HEK293T (cell line): Measurements from ENCODE around the gene USF3.

ENCODE experiments used
- ARNT ChIP-seq: fragments of 450-650 bp; IDR thresholded peaks from 2 replicates; pipeline ENCODE4 v1.6.1; 2017; ENCODE audit warnings: mild to moderate bottlenecking
- BHLHE40 ChIP-seq: fragments of 450-650 bp; IDR thresholded peaks from 2 replicates; pipeline ENCODE4 v1.6.1; 2016; ENCODE audit warnings: mild to moderate bottlenecking, moderate library complexity, borderline replicate concordance
- CTBP1 ChIP-seq: fragments of 450-650 bp; IDR thresholded peaks from 2 replicates; pipeline ENCODE4 v1.6.1; 2016; ENCODE audit warnings: borderline replicate concordance
- FOXA1 ChIP-seq: fragments of 450-650 bp; IDR thresholded peaks from 2 replicates; pipeline ENCODE4 v1.6.1; 2016; ENCODE audit warnings: mild to moderate bottlenecking
- FOXK2 ChIP-seq: fragments of 450-650 bp; IDR thresholded peaks from 2 replicates; pipeline ENCODE4 v1.6.1; 2016; ENCODE audit warnings: mild to moderate bottlenecking
- FOXM1 ChIP-seq: fragments of 450-650 bp; IDR thresholded peaks from 2 replicates; pipeline ENCODE4 v1.6.1; 2017; ENCODE audit warnings: mild to moderate bottlenecking, borderline replicate concordance
- HDGF ChIP-seq: fragments of 450-650 bp; IDR thresholded peaks from 2 replicates; pipeline ENCODE4 v1.6.1; 2017; ENCODE audit warnings: antibody characterized with exemption, borderline replicate concordance
- L3MBTL2 ChIP-seq: fragments of 450-650 bp; conservative IDR thresholded peaks from 2 replicates; pipeline ENCODE4 v1.6.1; 2016; ENCODE audit warnings: mild to moderate bottlenecking
- NFRKB ChIP-seq: fragments of 450-650 bp; IDR thresholded peaks from 2 replicates; pipeline ENCODE4 v1.6.1; 2016; ENCODE audit warnings: mild to moderate bottlenecking, moderate library complexity
- SP1 ChIP-seq: fragments of 450-650 bp; IDR thresholded peaks from 2 replicates; pipeline ENCODE4 v1.6.1; 2017
- SUZ12 ChIP-seq: fragments of 450-650 bp; IDR thresholded peaks from 2 replicates; pipeline ENCODE4 v1.6.1; 2016; ENCODE audit warnings: mild to moderate bottlenecking
- TARDBP ChIP-seq: fragments of 450-650 bp; IDR thresholded peaks from 2 replicates; pipeline ENCODE4 v1.6.1; 2016
- ZNF384 ChIP-seq: fragments of 450-650 bp; IDR thresholded peaks from 2 replicates; pipeline ENCODE4 v1.6.1; 2016

DNA sequence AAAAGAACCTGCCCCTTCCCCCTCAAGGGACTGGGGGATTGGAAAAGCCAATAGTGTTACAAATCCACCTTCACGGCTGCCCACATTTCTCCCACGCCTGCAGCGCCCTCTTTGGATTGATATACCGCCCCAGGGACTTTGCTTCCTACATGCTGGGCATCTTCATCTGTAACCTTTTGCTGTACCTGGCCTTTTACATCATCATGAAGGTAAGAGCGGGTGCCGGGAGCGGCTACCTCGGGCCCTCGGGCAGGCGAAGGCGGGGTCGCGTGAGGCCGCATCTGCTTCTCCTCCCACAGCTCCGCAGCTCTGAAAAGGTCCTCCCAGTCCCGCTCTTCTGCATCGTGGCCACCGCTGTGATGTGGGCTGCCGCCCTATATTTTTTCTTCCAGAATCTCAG lies 73.1 kb downstream of the USF3 start:
- TF ChIP-seq CTBP1 = no peak
- TF ChIP-seq SP1 = no peak
- no peak for TF ChIP-seq ARNT
- TF ChIP-seq FOXA1 = no peak
- TF ChIP-seq ZNF384 = no peak
- TF ChIP-seq NFRKB = no peak
- TF ChIP-seq HDGF = no peak
- TF ChIP-seq BHLHE40 = no peak
- TF ChIP-seq TARDBP = no peak
- TF ChIP-seq FOXM1 = no peak
- TF ChIP-seq L3MBTL2 = no peak
- no peak for TF ChIP-seq SUZ12
- TF ChIP-seq FOXK2 = no peak
